T-helper 1 cell treated with Interleukin-12 subunit alpha and Interleukin-12 subunit beta and Interleukin-4 antibody, amounts not matched to agents 30 ng/mL and 1 ng/mL, for 36 hours (primary cell): ENCODE measurements around the gene CLASP2. TPM values are rescaled to one million over a fixed set of nuclear protein-coding genes. Genes with fewer than 3 reads are reported as not detected.
"Not testable (repeated sequence)": the region's sequence is repeated elsewhere in the genome, so short reads cannot be mapped to it uniquely, and the experiment has no call there.

ENCODE experiments used
- intact Hi-C: fragments of 100-400 bp; cut with micrococcal nuclease; formaldehyde crosslinking; loops from one replicate; pipeline ENCODE4 v1.15.1; 2024
- total RNA-seq: library from RNA; stranded (reverse); gene quantifications from 2 replicates; pipeline ENCODE4 v1.2.3, GENCODE V29; 2022

Gene CLASP2
- total RNA-seq, 1 donor from 2014 or later = 56.8 TPM

- intact Hi-C loops = no loop called here
These were observed 171.0 kb downstream of the CLASP2 start for GRCh38 chr3:33547101-33547500.

GRCh38 chr3:33544126-33544525 lies 173.9 kb downstream of the CLASP2 start:
- intact Hi-C loops = no loop called here

- intact Hi-C loops = no loop called here
These were observed 174.5 kb downstream of the CLASP2 start for GRCh38 chr3:33543601-33544000.

DNA sequence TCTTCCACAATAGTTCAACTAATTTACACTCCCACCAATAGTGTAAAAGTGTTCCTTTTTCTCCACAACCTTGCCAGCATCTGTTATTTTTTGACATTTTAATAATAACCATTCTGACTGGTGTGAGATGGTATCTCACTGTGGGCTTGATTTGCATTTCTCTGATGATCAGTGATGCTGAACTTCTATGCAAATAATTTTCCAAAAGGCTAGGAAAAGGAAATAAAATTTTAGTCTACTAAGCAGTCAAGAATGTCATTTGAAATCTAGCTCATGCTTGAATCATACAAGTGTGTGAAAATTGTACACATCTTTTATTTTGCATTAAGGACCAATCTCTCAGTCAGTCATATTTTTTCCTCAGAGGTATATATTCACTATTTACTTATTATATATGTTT lies 176.1 kb downstream of the CLASP2 start:
- intact Hi-C loops = no loop called here

- intact Hi-C loops = no loop called here
These were observed 179.2 kb downstream of the CLASP2 start for GRCh38 chr3:33538678-33539339.

- intact Hi-C loops = no loop called here
These were observed 180.9 kb downstream of the CLASP2 start for GRCh38 chr3:33537133-33537532.

DNA sequence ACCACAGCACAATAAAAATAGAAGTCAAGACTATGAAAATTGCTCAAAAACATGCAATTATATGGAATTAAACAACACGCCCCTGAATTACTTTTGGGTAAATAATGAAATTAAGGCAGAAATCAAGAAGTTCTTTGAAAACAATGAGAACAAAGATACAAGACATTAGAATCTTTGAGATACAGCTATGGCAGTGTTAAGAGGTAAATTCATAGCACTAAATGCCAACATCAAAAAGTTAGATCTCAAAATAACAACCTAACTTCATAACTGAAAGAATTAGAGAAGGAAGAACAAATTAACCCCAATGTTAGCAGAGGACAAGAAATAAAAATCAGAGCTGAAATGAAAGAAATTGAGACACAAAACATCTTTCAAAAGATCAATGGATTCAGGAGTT lies 191.3 kb downstream of the CLASP2 start:
- intact Hi-C loops = no loop called here

DNA sequence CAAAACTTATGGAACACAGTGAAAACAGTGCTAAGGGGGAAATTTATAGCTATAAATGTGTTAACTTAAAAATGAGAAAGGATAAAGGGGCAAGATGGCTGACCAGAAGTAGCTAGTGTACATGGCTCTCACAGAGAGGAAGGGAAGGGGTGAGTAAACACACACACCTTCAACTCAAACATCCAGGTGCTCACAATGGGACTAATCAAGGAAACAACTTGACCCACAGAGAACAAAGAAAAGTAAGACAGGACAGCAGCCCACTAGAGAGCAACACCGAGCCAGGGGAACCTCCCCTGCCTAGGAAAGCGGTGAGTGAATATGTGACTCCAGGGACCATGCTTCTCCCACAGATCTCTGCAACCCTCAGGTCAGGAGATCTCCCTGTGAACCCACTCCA lies 192.8 kb downstream of the CLASP2 start:
- intact Hi-C loops = no loop called here

DNA sequence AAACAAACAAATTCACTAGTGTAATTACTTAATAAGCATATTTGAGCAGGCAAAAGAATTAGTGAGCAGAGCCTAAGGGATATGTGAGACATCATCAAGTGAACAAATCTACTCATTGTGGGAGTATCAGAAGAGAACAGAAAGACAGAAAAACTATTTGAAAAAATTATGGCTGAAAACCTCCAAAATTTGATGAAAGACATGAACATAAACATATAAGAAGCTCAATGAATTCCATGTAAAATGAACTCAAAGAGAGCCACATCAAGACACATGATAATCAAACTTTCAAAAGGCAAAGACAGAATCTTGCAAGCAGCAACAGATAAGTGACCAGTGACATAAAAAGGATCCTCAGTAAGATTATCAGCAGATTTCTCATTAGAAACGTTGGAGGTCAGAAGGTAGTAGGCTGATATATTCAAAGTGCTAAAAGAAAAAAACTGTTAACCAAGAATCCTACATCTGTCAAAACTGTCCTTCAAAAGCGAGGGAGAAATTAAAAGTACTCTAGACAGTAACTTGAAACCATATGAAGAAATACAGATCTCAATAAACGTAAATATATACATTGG lies 194.9 kb downstream of the CLASP2 start:
- intact Hi-C loops = no loop called here

- intact Hi-C loops = no loop called here
These were observed 196.3 kb downstream of the CLASP2 start for GRCh38 chr3:33521736-33522135.

DNA sequence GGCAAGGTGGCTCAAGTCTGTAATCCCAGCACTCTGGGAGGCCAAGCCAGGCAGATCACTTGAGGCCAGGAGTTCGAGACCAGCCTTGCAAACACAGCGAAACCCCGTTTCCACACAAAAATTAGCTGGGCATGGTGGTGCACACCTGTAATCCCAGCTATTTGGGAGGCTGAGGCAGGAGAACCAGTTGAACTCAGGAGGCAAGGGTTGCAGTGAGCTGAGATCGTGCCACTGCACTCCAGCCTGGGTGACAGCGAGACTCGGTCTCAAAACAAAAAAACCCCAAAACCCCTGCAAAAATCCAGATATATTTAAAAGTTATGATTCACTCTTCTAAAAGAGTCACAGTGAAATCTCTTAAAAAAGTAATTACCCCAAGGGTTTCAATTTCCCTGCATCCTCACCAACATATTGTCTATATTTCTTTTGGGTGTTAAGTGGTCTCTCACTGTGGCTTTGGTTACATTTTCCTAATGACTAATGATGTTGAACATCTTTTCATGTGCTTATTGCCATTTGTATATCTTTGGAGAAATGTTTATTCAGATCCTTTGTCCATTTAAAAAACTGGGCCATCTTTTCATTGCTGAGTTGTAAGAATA lies 204.7 kb downstream of the CLASP2 start:
- intact Hi-C loops = no loop called here

DNA sequence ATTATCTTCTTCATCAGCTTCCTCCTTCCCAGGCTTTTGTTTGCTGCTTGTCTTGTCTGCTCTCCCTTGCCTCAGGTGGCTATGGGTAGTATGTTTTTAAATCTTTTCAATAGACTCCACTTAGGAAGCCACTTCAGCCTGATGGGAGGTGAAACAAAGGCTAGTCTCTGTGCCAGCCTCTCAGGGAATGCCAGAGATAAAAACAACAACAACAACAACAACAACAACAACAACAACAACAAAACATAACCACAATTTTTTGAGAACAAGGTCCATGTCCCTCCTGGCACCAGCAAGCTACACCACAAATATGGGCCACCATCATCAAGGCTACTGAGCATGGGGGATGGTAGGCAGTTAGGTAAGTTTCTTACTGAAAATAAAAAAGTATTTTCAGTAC lies 213.0 kb downstream of the CLASP2 start:
- intact Hi-C loops = no loop called here

DNA sequence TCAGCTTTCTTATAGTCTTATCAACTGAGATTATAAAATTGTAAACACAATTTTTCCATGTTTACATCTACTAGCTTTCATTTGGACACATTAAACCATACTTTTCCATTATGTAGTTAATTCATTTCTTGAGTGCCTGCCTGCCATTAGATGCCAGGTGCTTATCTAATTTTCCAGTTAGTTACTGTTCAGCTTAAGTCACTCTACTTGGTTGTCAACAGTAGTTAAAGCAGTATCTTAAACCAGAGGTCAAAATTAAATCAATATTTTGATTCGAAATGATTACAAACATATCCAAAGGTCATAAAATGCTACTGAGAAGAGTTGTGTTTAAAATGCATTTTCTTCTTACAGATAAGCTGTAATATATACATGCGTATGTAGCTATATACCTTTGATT lies 221.6 kb downstream of the CLASP2 start:
- intact Hi-C loops = no loop called here

DNA sequence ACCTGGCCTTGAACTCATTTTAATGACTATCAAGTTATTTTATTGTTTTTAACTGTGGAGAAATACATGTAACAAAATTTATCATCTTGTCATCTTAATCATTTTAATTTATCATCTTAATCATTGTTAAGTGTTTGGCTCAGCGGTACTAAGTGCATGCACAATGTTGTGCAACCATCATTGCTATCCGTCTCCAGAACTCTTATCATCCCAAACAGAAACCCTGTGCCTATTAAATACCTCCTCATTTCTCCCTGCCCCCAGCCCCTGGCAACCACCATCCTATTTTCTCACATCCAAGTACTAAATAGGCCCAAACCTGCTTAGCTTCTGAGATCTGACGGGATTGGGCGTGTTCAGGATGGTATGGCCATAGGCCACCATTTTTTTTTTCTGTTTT lies 226.3 kb downstream of the CLASP2 start:
- intact Hi-C loops = no loop called here

DNA sequence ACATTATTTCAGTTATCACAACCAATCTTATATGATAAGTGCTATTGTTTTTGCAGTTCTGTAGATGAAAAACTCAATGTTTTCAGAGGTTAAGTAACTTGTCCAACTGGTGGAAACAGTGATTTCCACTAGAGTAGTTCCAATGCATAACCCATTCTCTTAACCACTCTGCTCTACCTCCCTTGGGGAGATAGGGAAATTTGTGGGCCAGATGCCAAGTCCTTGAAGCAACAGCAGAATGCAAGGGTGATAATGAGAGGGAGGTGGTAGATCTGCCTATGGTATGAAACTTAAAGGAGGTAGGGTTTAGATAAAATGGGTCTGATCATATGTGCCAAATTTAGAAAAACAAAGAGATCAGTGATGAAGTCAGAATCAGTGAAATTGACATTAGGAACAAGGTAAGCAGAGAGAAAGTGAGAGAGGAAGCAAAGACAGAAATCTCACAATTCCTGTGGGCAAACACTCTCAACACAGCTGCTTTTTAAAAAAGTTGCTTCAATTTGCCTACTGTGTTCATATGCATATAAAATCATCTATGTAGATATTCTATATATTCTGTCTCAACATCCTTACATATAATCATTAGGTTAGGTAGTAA lies 227.3 kb downstream of the CLASP2 start:
- intact Hi-C loops = no loop called here

DNA sequence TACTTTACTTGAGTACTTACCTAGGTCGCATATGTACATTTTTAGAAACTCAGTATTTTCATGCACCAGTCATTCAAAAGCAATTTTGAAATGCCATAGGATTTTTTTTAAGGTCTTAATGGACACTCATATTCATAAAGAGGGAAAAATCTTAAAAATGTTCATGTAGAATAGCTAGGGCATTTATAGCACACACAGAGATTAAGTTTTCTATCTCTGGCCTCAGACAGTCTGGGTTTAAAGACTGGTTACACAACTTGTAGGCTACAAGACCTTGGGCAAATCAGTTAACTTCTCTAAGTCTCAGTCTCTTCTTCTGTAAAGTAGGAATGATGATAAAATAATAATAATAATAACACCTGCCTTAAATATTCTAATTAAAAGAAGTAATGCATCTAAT lies 229.4 kb downstream of the CLASP2 start:
- intact Hi-C loops = no loop called here

DNA sequence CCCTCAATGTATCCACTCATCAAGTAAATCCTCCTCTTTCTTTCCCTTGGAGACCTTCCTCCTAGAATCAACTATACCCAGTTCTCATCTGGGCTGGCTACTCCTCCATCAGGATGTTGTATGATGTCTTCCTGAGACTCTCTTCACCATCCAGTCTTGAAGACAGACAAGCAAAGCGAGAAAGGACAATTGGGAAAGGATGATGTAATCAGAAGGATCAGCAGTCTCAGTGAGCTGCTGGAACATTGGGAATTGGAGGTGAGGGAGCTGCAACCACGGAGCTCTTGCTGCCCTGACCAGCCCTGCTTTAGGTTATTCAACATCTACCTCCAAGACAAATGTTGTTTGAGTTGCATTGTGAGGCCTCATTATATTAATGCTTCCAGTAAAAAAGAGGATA lies 229.8 kb downstream of the CLASP2 start:
- intact Hi-C loops = no loop called here

- intact Hi-C loops = no loop called here
These were observed 235.9 kb downstream of the CLASP2 start for GRCh38 chr3:33482111-33482521.

DNA sequence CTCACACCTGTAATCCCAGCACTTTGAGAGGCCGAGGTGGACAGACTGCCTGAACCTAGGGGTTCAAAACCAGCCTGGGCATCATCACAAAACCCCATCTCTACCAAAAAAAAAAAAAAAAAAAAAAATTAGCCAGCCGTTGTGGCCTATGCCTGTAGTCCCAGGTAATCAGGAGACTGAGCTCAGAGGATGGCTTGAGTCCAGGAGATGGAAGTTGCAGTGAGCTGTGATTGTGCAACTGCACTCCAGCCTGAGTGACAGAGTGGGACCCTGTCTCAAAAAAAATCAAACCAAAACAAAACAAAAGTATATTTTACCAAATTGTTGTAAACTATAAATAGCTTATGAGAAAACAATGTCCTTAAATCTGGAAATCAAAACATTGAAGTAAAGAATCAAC lies 243.2 kb downstream of the CLASP2 start:
- intact Hi-C loops = no loop called here

GRCh38 chr3:33473813-33474212 lies 244.2 kb downstream of the CLASP2 start:
- intact Hi-C loops = no loop called here

DNA sequence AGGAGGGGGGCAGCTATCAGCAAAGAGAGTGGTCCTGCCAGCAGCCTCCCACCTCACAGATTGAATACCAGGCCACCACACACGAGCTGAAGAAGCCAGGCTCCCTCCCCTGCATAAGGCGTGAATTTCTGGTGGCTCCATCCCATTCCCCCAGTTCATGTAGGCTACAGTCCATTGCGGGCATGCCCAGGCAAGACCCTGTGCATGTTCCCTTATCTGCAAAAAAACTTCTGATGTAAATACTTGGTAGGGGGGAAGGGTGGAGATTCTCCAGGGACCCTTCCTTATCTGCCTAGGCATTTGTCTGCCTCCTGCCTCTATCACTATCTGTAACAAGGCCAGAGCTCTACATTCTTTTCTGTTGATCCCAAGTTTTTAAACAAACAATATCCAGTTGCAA lies 250.3 kb downstream of the CLASP2 start:
- intact Hi-C loops = no loop called here

- intact Hi-C loops = no loop called here
These were observed 257.0 kb downstream of the CLASP2 start for GRCh38 chr3:33461097-33461496.

- intact Hi-C loops = not testable (repeated sequence)
These were observed 258.5 kb downstream of the CLASP2 start for GRCh38 chr3:33459577-33459976.
